ENCODE measurements around the gene ELAVL1. TPM values are rescaled to one million over a fixed set of nuclear protein-coding genes. Genes with fewer than 3 reads are reported as not detected.

The ELAVL1 gene
- total RNA-seq, 4 donors from 2014 or later, result 25.7 to 44.6 (median 34.5) TPM

DNA sequence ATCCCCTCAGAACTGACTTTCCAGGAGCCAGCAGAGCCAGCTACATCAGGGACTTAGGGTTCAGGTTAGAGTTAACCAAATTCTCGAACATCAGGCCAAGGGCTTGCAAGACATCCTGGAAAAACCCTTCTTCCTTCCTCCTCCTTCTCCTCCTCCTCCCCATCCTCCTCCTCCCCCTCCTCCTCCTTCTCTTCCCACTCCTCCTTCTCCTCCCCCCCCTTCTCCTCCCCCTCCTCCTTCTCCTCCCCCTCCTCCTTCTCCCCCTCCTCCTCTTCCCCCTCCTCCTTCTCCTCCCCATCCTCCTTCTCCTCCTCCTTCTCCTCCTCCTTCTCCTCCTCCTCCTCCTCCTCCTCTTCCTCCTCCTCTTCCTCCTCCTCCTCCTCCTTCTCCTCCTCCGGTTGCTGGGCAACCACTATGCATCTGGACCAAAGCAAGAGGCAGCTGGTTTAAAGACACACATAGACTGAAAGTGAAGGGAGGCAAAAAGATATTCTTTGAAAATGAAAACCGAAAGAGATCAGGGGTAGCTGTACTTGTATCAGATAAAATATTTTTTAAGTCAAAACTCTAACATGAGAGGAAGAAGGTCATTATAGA is 41.2 kb upstream of the ELAVL1 start:
- 38 to 59% methylated on average over 2 of the region's 3 CpGs for WGBS, 2 donors

DNA sequence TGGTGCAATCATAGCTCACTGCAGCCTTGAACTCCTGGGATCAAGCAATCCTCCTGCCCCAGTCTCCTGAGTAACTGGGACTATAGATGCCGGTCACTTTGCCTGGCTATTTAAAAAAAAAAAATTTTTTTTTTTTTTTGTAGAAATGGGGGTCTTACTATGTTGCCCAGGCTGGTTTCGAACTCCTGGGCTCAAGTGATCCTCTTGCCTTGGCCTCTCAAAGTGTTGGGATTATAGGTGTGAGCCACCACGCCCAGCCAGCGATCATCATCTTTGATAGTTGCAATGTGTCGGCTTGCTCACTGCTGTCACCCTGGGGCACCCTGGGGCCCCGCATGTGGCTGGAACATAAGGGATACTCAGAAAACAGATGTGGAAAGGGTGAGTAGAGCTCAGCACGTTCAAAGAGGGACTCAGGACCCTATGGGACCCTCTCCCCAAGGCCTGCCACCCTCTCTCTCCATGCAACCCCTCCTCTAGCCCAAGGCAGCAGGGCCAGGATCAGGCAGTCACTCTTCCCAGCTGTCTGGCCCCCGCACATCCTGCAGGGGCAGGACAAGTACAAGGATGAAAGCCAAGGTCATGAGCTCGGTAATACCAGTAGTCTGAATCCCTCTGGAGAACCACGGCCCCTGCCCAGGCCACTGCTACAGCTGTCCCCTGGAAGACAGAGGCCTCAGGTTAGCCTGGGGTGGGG is 40.6 kb upstream of the ELAVL1 start:
- Histone ChIP-seq H3K36me3 (no peaks in the 10 kb centered on the region), H3K27me3 (peaks cover 0 to 32% (median 0%) of the 10 kb centered on the region in 4 donors), H3K4me1 (peaks cover 8 to 11% (median 11%) of the 10 kb centered on the region in 3 donors), H3K27ac (no peak overlapping the region), H3K4me3 (no peak overlapping the region), H3K9me3 (no peaks in the 10 kb centered on the region)
- WGBS, 2 donors, result 63 to 71% methylated on average over 8 to 10 of the region's 10 CpGs
- intact Hi-C loops (cut with DNase I), result no loop called here
- TF ChIP-seq POLR2A (IDR thresholded peaks at IDR 0.05), result no peak
- no peak for DNase-seq

More for the DNA sequence above, 41.2 kb upstream of the ELAVL1 start:
- Histone ChIP-seq H3K27ac (no peak overlapping the region), H3K4me3 (no peak overlapping the region), H3K36me3 (no peaks in the 10 kb centered on the region), H3K27me3 (peaks cover 0 to 29% (median 0%) of the 10 kb centered on the region in 4 donors), H3K9me3 (no peaks in the 10 kb centered on the region), H3K4me1 (peaks cover 8 to 11% (median 11%) of the 10 kb centered on the region in 3 donors)
- no peak for DNase-seq
- TF ChIP-seq CTCF (IDR thresholded peaks at IDR 0.05), result no peak
- no peak for TF ChIP-seq POLR2A (IDR thresholded peaks at IDR 0.05)
- intact Hi-C loops (cut with DNase I), result no loop called here

DNA sequence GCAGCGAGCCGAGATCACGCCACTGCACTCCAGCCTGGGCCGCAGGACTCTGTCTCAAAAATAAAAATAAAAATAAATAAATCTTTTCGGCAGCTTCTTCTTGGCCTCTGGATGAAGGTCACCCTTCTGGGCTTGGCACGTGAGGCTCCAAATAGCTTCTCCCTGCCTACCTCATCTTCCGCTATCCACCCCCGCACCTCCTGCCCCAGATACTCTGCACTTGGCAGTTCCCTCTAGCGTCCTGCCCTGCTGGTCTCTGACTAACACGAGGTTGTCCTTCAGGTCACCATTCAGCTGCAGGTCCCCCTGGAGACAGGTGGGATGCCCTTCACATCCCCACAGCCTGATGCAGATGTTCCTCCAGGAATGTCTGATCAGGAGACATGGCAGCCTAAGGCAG is 38.6 kb upstream of the ELAVL1 start:
- Histone ChIP-seq H3K36me3 (no peaks in the 10 kb centered on the region), H3K27ac (no peak overlapping the region), H3K4me1 (no peaks in the 10 kb centered on the region), H3K9me3 (no peaks in the 10 kb centered on the region), H3K4me3 (no peak overlapping the region), H3K27me3 (peaks cover 0 to 20% (median 0%) of the 10 kb centered on the region in 4 donors)
- DNase-seq, result no peak
- 79 to 83% methylated on average over 10 of the region's 10 CpGs for WGBS, 2 donors
- TF ChIP-seq POLR2A (IDR thresholded peaks at IDR 0.05), result no peak
- TF ChIP-seq CTCF (IDR thresholded peaks at IDR 0.05), result no peak
- intact Hi-C loops (cut with DNase I), result no loop called here

DNA sequence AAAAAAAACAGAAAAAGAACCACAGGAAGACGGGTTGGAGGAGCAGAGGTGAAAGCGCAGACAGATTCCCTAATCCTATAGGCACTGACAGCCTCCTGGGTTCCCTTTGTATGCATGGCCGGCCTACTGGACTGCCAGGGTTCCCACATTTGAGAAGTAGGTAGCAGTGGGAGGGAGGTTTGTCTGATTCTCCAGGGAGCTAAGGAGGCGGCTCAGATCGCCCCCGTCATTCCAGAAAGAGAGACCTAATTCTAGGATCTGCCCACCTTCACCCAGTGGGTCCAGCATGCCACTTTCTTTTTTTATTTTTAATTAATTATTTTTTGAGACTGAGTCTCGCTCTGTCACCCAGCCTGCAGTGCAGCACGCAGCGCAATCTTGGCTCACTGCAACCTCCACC is 37.5 kb upstream of the ELAVL1 start:
- no peaks in the 10 kb centered on the region for H3K4me1 ChIP-seq
- TF ChIP-seq POLR2A (IDR thresholded peaks at IDR 0.05), result no peak
- TF ChIP-seq CTCF (IDR thresholded peaks at IDR 0.05), result no peak
- H3K27me3 ChIP-seq, result peaks cover 0 to 24% (median 0%) of the 10 kb centered on the region in 4 donors
- 81 to 83% methylated on average over 9 of the region's 9 CpGs for WGBS, 2 donors
- no peak for DNase-seq
- H3K4me3 ChIP-seq, result no peak overlapping the region
- H3K9me3 ChIP-seq, result no peaks in the 10 kb centered on the region
- intact Hi-C loops (cut with DNase I), result no loop called here
- H3K27ac ChIP-seq, result no peak overlapping the region
- no peaks in the 10 kb centered on the region for H3K36me3 ChIP-seq

DNA sequence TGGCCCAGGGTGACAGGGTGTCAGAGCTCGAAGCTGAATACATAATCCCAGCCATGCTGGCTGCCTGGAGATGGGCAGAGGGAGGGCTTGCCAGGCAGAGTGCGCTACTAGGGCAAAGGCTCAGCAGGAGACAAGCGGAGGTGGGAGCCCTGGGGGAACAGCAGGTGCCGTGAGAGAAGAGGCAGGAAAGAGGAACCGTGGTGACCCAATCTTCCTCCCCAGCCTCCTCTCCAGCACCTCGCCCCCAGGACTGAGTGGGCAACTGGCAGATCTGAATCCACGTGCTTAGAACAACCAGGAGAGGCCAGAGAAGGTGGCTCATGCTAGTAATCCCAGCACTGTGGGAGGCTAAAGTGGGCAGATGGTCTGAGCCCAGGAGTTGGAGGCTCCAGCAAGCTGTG is 36.1 kb upstream of the ELAVL1 start:
- WGBS, 2 donors, result 53 to 60% methylated on average over 6 to 7 of the region's 7 CpGs
- Histone ChIP-seq H3K9me3 (no peaks in the 10 kb centered on the region), H3K36me3 (no peaks in the 10 kb centered on the region), H3K4me1 (no peaks in the 10 kb centered on the region), H3K27ac (no peak overlapping the region), H3K27me3 (peaks cover 0 to 38% (median 0%) of the 10 kb centered on the region in 4 donors), H3K4me3 (no peak overlapping the region)
- intact Hi-C loops (cut with DNase I), result no loop called here
- no peak for DNase-seq
- TF ChIP-seq CTCF (IDR thresholded peaks at IDR 0.05) (no peak), POLR2A (IDR thresholded peaks at IDR 0.05) (no peak)
